IPS-18c (cell line): Measurements from ENCODE around the gene SPTLC3.

Source experiments
- H3K4me3 ChIP-seq: 2 replicates; pipeline ENCODE4 v1.7.0; 2013; ENCODE audit warnings: low read depth, mild to moderate bottlenecking, low read length, moderate library complexity; ENCODE audit not compliant: insufficient read depth
- H3K9me3 ChIP-seq: one replicate; pipeline ENCODE4 v1.6.1; 2013; ENCODE audit warnings: mild to moderate bottlenecking, low read length, moderate library complexity; ENCODE audit not compliant: control insufficient read depth, insufficient read depth

Gene SPTLC3

GRCh38 chr20:13054011-13054410 is 45.2 kb downstream of the SPTLC3 start:
- Histone ChIP-seq H3K4me3 (no peak overlapping the region), H3K9me3 (no peaks in the 10 kb centered on the region)

- Histone ChIP-seq H3K9me3 (no peaks in the 10 kb centered on the region), H3K4me3 (no peak overlapping the region)
Measured at GRCh38 chr20:13058666-13059389, 50.1 kb downstream of the SPTLC3 start.

- H3K4me3 ChIP-seq: no peak overlapping the region
Measured at GRCh38 chr20:13059398-13060136, 50.8 kb downstream of the SPTLC3 start.

GRCh38 chr20:13060327-13060726 is 51.6 kb downstream of the SPTLC3 start:
- Histone ChIP-seq H3K4me3 (no peak overlapping the region), H3K9me3 (no peaks in the 10 kb centered on the region)

More at GRCh38 chr20:13059398-13060136, 50.8 kb downstream of the SPTLC3 start:
- no peaks in the 10 kb centered on the region for H3K9me3 ChIP-seq

- Histone ChIP-seq H3K4me3 (no peak overlapping the region), H3K9me3 (no peaks in the 10 kb centered on the region)
Measured at GRCh38 chr20:13061381-13061780, 52.6 kb downstream of the SPTLC3 start.

- H3K4me3 ChIP-seq: no peak overlapping the region
- no peaks in the 10 kb centered on the region for H3K9me3 ChIP-seq
Measured at GRCh38 chr20:13062789-13063188, 54.0 kb downstream of the SPTLC3 start.

GRCh38 chr20:13068336-13068735 is 59.6 kb downstream of the SPTLC3 start:
- no peaks in the 10 kb centered on the region for H3K9me3 ChIP-seq
- no peak overlapping the region for H3K4me3 ChIP-seq

GRCh38 chr20:13081877-13082276 is 73.1 kb downstream of the SPTLC3 start:
- H3K4me3 ChIP-seq: no peak overlapping the region
- H3K9me3 ChIP-seq: no peaks in the 10 kb centered on the region

- no peak overlapping the region for H3K4me3 ChIP-seq
- H3K9me3 ChIP-seq: no peaks in the 10 kb centered on the region
Measured at GRCh38 chr20:13082378-13082777, 73.6 kb downstream of the SPTLC3 start.

GRCh38 chr20:13085275-13085674 is 76.5 kb downstream of the SPTLC3 start:
- no peaks in the 10 kb centered on the region for H3K9me3 ChIP-seq
- H3K4me3 ChIP-seq: no peak overlapping the region

GRCh38 chr20:13089950-13090469 is 81.2 kb downstream of the SPTLC3 start:
- H3K4me3 ChIP-seq: no peak overlapping the region
- H3K9me3 ChIP-seq: no peaks in the 10 kb centered on the region

- no peak overlapping the region for H3K4me3 ChIP-seq
Measured at GRCh38 chr20:13092111-13092510, 83.3 kb downstream of the SPTLC3 start.

GRCh38 chr20:13094976-13095375 is 86.2 kb downstream of the SPTLC3 start:
- H3K9me3 ChIP-seq: no peaks in the 10 kb centered on the region
- H3K4me3 ChIP-seq: no peak overlapping the region

More at GRCh38 chr20:13092111-13092510, 83.3 kb downstream of the SPTLC3 start:
- H3K9me3 ChIP-seq: no peaks in the 10 kb centered on the region

GRCh38 chr20:13098720-13099355 is 90.1 kb downstream of the SPTLC3 start:
- H3K4me3 ChIP-seq: no peak overlapping the region
- no peaks in the 10 kb centered on the region for H3K9me3 ChIP-seq

GRCh38 chr20:13099676-13100075 is 90.9 kb downstream of the SPTLC3 start:
- no peak overlapping the region for H3K4me3 ChIP-seq
- no peaks in the 10 kb centered on the region for H3K9me3 ChIP-seq

- Histone ChIP-seq H3K4me3 (no peak overlapping the region), H3K9me3 (no peaks in the 10 kb centered on the region)
Measured at GRCh38 chr20:13101276-13101675, 92.5 kb downstream of the SPTLC3 start.

GRCh38 chr20:13101706-13102105 is 92.9 kb downstream of the SPTLC3 start:
- Histone ChIP-seq H3K9me3 (no peaks in the 10 kb centered on the region), H3K4me3 (no peak overlapping the region)

GRCh38 chr20:13102237-13102636 is 93.5 kb downstream of the SPTLC3 start:
- no peak overlapping the region for H3K4me3 ChIP-seq
- no peaks in the 10 kb centered on the region for H3K9me3 ChIP-seq
